Measurements from ENCODE around the gene CCNB1IP1. TPM values are rescaled to one million over a fixed set of nuclear protein-coding genes. Genes with fewer than 3 reads are reported as not detected.
"Not testable (repeated sequence)": the region's sequence is repeated elsewhere in the genome, so short reads cannot be mapped to it uniquely, and the experiment has no call there.

The CCNB1IP1 gene
- total and polyA plus RNA-seq, 3 donors from 2014 or later, result 38.7 to 46.7 (median 46.0) TPM

GRCh38 chr14:20295067-20295466 is 38.0 kb downstream of the CCNB1IP1 start:
- no peak for TF ChIP-seq POLR2A (IDR thresholded peaks at IDR 0.05)
- TF ChIP-seq CTCF (IDR thresholded peaks at IDR 0.05), result no peak
- intact Hi-C loops (cut with DNase I; ENCODE audit: low total_unique reads), result no loop called here
- Histone ChIP-seq H3K4me3 (no peak overlapping the region), H3K4me1 (no peaks in the 10 kb centered on the region), H3K27ac (no peak overlapping the region), H3K36me3 (ENCODE audit: low read depth, missing control alignments) (no peaks in the 10 kb centered on the region), H3K9me3 (no peaks in the 10 kb centered on the region), H3K27me3 (no peaks in the 10 kb centered on the region)
- DNase-seq, result no peak
- 83 to 95% methylated on average over 4 of the region's 4 CpGs for WGBS, 2 donors

- intact Hi-C loops (cut with DNase I; ENCODE audit: low total_unique reads), result no loop called here
- no peak overlapping the region for H3K4me3 ChIP-seq
- TF ChIP-seq POLR2A (IDR thresholded peaks at IDR 0.05) (no peak), CTCF (IDR thresholded peaks at IDR 0.05) (no peak)
- no peaks in the 10 kb centered on the region for H3K4me1 ChIP-seq
- H3K27ac ChIP-seq, result no peak overlapping the region
- H3K36me3 ChIP-seq (ENCODE audit: low read depth, missing control alignments), result no peaks in the 10 kb centered on the region
- no peaks in the 10 kb centered on the region for H3K9me3 ChIP-seq
- DNase-seq, result no peak
- 93 to 99% methylated on average over 2 of the region's 2 CpGs for WGBS, 2 donors
- H3K27me3 ChIP-seq, result no peaks in the 10 kb centered on the region
Measured at GRCh38 chr14:20294636-20295035, 38.4 kb downstream of the CCNB1IP1 start.

GRCh38 chr14:20281998-20282397 is 51.1 kb downstream of the CCNB1IP1 start:
- intact Hi-C loops (cut with DNase I; ENCODE audit: low total_unique reads), result not testable (repeated sequence)

GRCh38 chr14:20280265-20280664 is 52.8 kb downstream of the CCNB1IP1 start:
- H3K4me1 ChIP-seq; H3K27me3 ChIP-seq; H3K27ac ChIP-seq; intact Hi-C loops (cut with DNase I; ENCODE audit: low total_unique reads); H3K4me3 ChIP-seq; DNase-seq; H3K36me3 ChIP-seq (ENCODE audit: low read depth, missing control alignments); H3K9me3 ChIP-seq: not testable (repeated sequence)
- 94 to 96% methylated on average over 6 to 7 of the region's 7 CpGs for WGBS, 2 donors

More at GRCh38 chr14:20281998-20282397, 51.1 kb downstream of the CCNB1IP1 start:
- not testable (repeated sequence) for H3K27ac ChIP-seq; H3K27me3 ChIP-seq; H3K9me3 ChIP-seq; DNase-seq; H3K4me3 ChIP-seq; H3K4me1 ChIP-seq; H3K36me3 ChIP-seq (ENCODE audit: low read depth, missing control alignments)
- 93 to 100% methylated on average over 1 of the region's 1 CpG for WGBS, 2 donors

- no peak for TF ChIP-seq POLR2A (IDR thresholded peaks at IDR 0.05)
- TF ChIP-seq CTCF (IDR thresholded peaks at IDR 0.05), result no peak
- peak; percentile 39 for DNase-seq
Measured at GRCh38 chr14:20278414-20278813, 54.7 kb downstream of the CCNB1IP1 start.

GRCh38 chr14:20277409-20277808 is 55.7 kb downstream of the CCNB1IP1 start:
- 94 to 97% methylated on average over 2 of the region's 2 CpGs for WGBS, 2 donors
- no peak for TF ChIP-seq POLR2A (IDR thresholded peaks at IDR 0.05)
- TF ChIP-seq CTCF (IDR thresholded peaks at IDR 0.05), result no peak
- Histone ChIP-seq H3K4me3 (no peak overlapping the region), H3K9me3 (no peaks in the 10 kb centered on the region), H3K36me3 (ENCODE audit: low read depth, missing control alignments) (no peaks in the 10 kb centered on the region), H3K27me3 (no peaks in the 10 kb centered on the region), H3K27ac (no peak overlapping the region), H3K4me1 (no peaks in the 10 kb centered on the region)
- intact Hi-C loops (cut with DNase I; ENCODE audit: low total_unique reads), result no loop called here
- DNase-seq, result no peak

More at GRCh38 chr14:20278414-20278813, 54.7 kb downstream of the CCNB1IP1 start:
- no peak overlapping the region for H3K4me3 ChIP-seq
- H3K9me3 ChIP-seq, result no peaks in the 10 kb centered on the region
- no peak overlapping the region for H3K27ac ChIP-seq
- no peaks in the 10 kb centered on the region for H3K4me1 ChIP-seq
- H3K27me3 ChIP-seq, result no peaks in the 10 kb centered on the region
- H3K36me3 ChIP-seq (ENCODE audit: low read depth, missing control alignments), result no peaks in the 10 kb centered on the region
- intact Hi-C loops (cut with DNase I; ENCODE audit: low total_unique reads), result no loop called here
- 33 to 54% methylated on average over 1 of the region's 1 CpG for WGBS, 2 donors

Measured in testis (tissue), 3 donors.